Calu3 (cell line): ENCODE data around the gene DCDC2C. TPM values are rescaled to one million over a fixed set of nuclear protein-coding genes. Genes with fewer than 3 reads are reported as not detected.

Experiments used
- BruUV-seq: library from RNA; stranded (reverse); fragments of 400-500 nt; replicated peaks from 2 replicates; lab custom pipeline; 2021; lab: Mats Ljungman, UMichigan
- CTCF ChIA-PET: fragments of 300-600 bp; sonication (Branson Sonifier 250); formaldehyde crosslinking; loops from one replicate; lab custom pipeline; 2022; ENCODE audit warnings: antibody characterized with exemption; lab: Charles Lee
- DNase-seq: peaks from one replicate; pipeline ENCODE4 v3.0.0; 2022
- H3K27ac Mint-ChIP-seq: one replicate; pipeline ENCODE4 v1.8.0; 2022; ENCODE audit warnings: mixed read lengths; ENCODE audit not compliant: unreplicated experiment
- H3K27me3 Mint-ChIP-seq: one replicate; pipeline ENCODE4 v1.8.0; 2022; ENCODE audit warnings: mixed read lengths; ENCODE audit not compliant: unreplicated experiment
- H3K36me3 Mint-ChIP-seq: one replicate; pipeline ENCODE4 v1.8.0; 2022; ENCODE audit warnings: mild to moderate bottlenecking, moderate library complexity, mixed read lengths; ENCODE audit not compliant: insufficient read depth, unreplicated experiment
- H3K4me1 Mint-ChIP-seq: one replicate; pipeline ENCODE4 v1.8.0; 2022; ENCODE audit warnings: mild to moderate bottlenecking, low read depth, mixed read lengths; ENCODE audit not compliant: unreplicated experiment
- H3K4me3 Mint-ChIP-seq: one replicate; pipeline ENCODE4 v1.8.0; 2022; ENCODE audit warnings: mild to moderate bottlenecking, low read depth, moderate library complexity, mixed read lengths; ENCODE audit not compliant: unreplicated experiment
- H3K9me3 Mint-ChIP-seq: one replicate; pipeline ENCODE4 v1.8.0; 2022; ENCODE audit warnings: low read depth, mixed read lengths; ENCODE audit not compliant: unreplicated experiment
- intact Hi-C: fragments of 100-400 bp; cut with micrococcal nuclease; formaldehyde crosslinking; loops from one replicate; pipeline ENCODE4 v1.10.0; 2022; ENCODE audit not compliant: unreplicated experiment
- total RNA-seq: library from RNA; stranded (reverse); gene quantifications from 2 replicates; pipeline ENCODE4 v1.2.3, GENCODE V29; 2022
- TF ChIP-seq, protein P1 (sequence below): fragments of 200-600 bp; IDR thresholded peaks from one replicate; pipeline ENCODE4 v1.8.0; 2022; ENCODE audit warnings: antibody characterized with exemption; ENCODE audit not compliant: unreplicated experiment

Gene DCDC2C
- total RNA-seq, 1 experiment from 2014 or later, result not detected

DNA sequence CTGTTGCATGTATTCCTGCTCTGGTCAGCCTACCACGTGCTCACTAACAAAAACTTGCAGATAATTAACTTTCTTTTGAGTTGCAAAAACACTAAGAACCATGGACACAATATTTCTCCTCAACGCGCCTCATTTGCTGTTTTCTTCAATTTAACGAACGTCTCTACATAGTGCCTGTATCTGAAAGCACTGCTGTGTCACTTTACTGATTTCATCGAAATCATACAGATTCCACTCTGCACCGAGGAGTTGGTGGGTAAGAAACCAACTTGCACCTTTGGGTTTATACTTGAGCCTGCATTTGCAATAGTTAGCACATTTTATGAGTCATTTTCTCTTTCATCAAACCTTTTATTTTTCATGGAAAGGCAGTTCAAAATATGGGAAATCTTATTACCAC is 145.8 kb downstream of the DCDC2C start:
- Mint-ChIP-seq H3K4me1 (no peaks in the 10 kb centered on the region), H3K27me3 (peaks cover 5% of the 10 kb centered on the region), H3K4me3 (no peak overlapping the region), H3K27ac (no peak overlapping the region), H3K36me3 (no peaks in the 10 kb centered on the region), H3K9me3 (peaks cover 12% of the 10 kb centered on the region)
- TF ChIP-seq, protein P1, sequence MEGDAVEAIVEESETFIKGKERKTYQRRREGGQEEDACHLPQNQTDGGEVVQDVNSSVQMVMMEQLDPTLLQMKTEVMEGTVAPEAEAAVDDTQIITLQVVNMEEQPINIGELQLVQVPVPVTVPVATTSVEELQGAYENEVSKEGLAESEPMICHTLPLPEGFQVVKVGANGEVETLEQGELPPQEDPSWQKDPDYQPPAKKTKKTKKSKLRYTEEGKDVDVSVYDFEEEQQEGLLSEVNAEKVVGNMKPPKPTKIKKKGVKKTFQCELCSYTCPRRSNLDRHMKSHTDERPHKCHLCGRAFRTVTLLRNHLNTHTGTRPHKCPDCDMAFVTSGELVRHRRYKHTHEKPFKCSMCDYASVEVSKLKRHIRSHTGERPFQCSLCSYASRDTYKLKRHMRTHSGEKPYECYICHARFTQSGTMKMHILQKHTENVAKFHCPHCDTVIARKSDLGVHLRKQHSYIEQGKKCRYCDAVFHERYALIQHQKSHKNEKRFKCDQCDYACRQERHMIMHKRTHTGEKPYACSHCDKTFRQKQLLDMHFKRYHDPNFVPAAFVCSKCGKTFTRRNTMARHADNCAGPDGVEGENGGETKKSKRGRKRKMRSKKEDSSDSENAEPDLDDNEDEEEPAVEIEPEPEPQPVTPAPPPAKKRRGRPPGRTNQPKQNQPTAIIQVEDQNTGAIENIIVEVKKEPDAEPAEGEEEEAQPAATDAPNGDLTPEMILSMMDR, result no peak
- CTCF ChIA-PET, result no interaction called here
- no TSS peak for BruUV-seq
- DNase-seq, result no peak
- intact Hi-C loops, result no loop called here

DNA sequence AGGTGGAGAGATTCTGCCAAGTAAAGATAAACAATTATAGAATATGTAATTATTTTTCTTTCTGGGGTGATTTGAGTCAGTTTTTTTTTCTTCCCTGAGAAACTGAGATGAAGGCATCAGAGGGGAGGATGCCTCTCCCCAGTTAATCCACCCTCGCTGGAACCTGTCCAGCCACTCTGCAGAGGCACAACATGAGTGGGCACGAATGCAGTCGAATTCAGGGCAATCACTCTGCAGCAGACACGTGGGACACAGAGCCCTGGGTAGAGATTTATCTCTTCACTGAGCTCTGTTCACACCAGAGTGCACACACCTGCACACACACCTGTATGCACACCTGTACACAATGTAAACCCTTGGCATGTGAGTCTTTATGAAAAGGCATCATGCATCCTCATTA is 154.2 kb downstream of the DCDC2C start:
- intact Hi-C loops, result no loop called here
- no peaks in the 10 kb centered on the region for H3K36me3 Mint-ChIP-seq
- H3K4me3 Mint-ChIP-seq, result no peak overlapping the region
- no TSS peak for BruUV-seq
- TF ChIP-seq, protein P1, result no peak
- H3K9me3 Mint-ChIP-seq, result peaks cover 6% of the 10 kb centered on the region
- no peak for DNase-seq
- H3K27me3 Mint-ChIP-seq, result no peaks in the 10 kb centered on the region
- H3K4me1 Mint-ChIP-seq, result no peaks in the 10 kb centered on the region
- CTCF ChIA-PET, result no interaction called here
- H3K27ac Mint-ChIP-seq, result no peak overlapping the region

DNA sequence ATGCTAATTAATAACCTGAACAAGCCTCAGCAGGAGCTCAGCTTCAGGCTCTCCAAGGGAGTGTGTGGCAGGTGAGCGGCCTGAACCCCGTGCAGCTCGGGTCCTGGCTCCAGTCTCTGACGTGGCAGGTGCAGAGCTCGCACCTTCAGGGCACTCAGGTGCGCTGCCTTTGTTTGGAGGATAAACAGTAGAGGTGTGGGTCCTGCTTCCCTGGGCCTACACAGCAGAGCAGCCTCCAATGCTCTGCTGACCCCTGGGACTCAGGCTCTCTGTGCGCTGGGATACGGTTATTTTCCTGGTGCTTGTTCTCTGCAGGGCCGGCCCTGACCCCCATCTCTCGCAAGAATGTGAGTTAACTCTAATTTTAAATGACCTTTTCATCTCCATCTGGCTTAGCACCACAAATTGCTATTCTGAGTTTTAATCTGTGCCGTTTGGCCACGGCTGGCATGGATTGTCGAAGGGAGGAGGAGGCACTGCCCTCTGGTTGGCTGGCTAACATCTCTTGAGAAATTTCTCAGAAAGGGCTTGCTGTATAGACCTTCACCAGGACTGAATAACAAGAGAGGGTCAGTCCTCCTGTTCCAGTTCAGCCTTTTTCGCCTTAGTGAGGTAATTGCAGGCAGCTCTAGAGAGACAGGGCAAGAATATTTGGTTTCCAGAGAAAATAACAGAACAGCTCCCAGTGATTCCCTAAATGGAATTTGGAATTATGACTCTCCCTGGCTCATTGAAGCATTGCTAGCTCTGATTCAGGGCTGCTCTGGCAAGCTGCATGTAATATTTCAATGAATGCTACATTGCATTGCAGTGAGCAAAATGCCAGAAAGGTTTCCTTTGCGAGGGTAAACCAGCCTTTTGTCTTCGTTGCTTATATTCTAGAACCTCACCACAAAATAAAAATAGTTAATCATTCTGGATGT is 161.8 kb downstream of the DCDC2C start:
- BruUV-seq, result no TSS peak
- Mint-ChIP-seq H3K27ac (no peak overlapping the region), H3K36me3 (no peaks in the 10 kb centered on the region), H3K27me3 (no peaks in the 10 kb centered on the region), H3K4me3 (no peak overlapping the region), H3K4me1 (no peaks in the 10 kb centered on the region), H3K9me3 (no peaks in the 10 kb centered on the region)
- TF ChIP-seq, protein P1, result no peak
- DNase-seq, result no peak
- CTCF ChIA-PET, result no interaction called here
- intact Hi-C loops, result no loop called here

DNA sequence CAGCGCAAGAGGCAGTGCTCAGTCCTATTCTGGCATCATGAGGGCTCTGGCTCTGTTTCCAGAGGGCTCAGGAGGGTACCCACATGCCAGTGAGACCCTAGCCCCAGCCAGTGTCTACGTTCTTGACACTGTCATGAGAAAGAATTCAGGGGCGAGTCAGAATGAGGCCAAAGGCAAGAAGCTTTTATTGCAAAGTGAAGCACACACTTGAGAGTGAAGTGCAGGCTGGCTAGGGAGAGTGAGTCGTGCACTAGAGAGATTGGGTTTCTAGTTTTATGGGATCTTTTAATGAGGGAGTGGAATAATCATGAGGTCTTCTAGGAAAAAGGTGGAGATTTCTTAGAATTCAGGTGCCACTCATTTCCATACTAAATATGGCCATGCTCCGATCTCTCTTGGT is 164.1 kb downstream of the DCDC2C start:
- Mint-ChIP-seq H3K9me3 (peaks cover 2% of the 10 kb centered on the region), H3K4me1 (no peaks in the 10 kb centered on the region), H3K27me3 (no peaks in the 10 kb centered on the region), H3K27ac (no peak overlapping the region), H3K36me3 (no peaks in the 10 kb centered on the region), H3K4me3 (no peak overlapping the region)
- DNase-seq, result no peak
- TF ChIP-seq, protein P1, result no peak
- BruUV-seq, result no TSS peak
- intact Hi-C loops, result no loop called here
- CTCF ChIA-PET, result no interaction called here
